ENCODE data around the gene LINGO4. TPM values are rescaled to one million over a fixed set of nuclear protein-coding genes. Genes with fewer than 3 reads are reported as not detected.

LINGO4 gene
- total and polyA plus RNA-seq, 11 donors: 0.11 to 1.0 (median 0.56) TPM

DNA sequence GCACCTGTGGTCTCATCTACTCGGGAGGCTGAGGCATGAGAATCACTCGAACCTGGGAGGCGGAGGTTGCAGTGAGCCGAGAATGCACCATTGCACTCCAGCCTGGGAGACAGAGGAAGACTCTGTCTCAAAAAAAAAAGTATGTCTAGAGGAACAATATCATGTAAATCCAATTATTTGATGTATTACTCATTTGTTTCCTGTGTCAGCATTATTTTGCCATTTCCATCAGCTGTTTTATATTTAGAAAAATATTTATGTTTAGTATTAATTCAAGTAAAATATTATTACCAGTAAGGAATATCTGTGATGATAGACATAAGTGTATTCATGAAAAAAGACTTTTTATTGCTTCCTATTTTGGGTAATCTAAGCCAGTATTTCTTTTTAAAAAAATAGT is 27.9 kb downstream of the LINGO4 start:
- intact Hi-C loops (cut with DNase I): no loop called here
- 95 to 99% (median 96%) methylated on average over 4 of the region's 4 CpGs for WGBS, 4 donors
- Histone ChIP-seq H3K27me3 (no peaks in the 10 kb centered on the region), H3K9me3 (no peaks in the 10 kb centered on the region), H3K36me3 (peaks cover 0 to 78% (median 60%) of the 10 kb centered on the region in 9 donors), H3K4me1 (no peaks in the 10 kb centered on the region), H3K27ac (no peak overlapping the region), H3K4me3 (no peak overlapping the region)
- TF ChIP-seq, protein P1, sequence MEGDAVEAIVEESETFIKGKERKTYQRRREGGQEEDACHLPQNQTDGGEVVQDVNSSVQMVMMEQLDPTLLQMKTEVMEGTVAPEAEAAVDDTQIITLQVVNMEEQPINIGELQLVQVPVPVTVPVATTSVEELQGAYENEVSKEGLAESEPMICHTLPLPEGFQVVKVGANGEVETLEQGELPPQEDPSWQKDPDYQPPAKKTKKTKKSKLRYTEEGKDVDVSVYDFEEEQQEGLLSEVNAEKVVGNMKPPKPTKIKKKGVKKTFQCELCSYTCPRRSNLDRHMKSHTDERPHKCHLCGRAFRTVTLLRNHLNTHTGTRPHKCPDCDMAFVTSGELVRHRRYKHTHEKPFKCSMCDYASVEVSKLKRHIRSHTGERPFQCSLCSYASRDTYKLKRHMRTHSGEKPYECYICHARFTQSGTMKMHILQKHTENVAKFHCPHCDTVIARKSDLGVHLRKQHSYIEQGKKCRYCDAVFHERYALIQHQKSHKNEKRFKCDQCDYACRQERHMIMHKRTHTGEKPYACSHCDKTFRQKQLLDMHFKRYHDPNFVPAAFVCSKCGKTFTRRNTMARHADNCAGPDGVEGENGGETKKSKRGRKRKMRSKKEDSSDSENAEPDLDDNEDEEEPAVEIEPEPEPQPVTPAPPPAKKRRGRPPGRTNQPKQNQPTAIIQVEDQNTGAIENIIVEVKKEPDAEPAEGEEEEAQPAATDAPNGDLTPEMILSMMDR (IDR thresholded peaks at IDR 0.05): no peak
- TF ChIP-seq POLR2A (IDR thresholded peaks at IDR 0.05): no peak
- ATAC-seq (no peak), DNase-seq (no peak)

- H3K9me3 ChIP-seq: no peaks in the 10 kb centered on the region
- no peaks in the 10 kb centered on the region for H3K27me3 ChIP-seq
- no peak overlapping the region for H3K4me3 ChIP-seq
- peaks cover 0 to 72% (median 58%) of the 10 kb centered on the region in 9 donors for H3K36me3 ChIP-seq
- no peak overlapping the region for H3K27ac ChIP-seq
- ATAC-seq (no peak), DNase-seq (no peak)
- TF ChIP-seq, protein P1 (IDR thresholded peaks at IDR 0.05): no peak
- no peak for TF ChIP-seq POLR2A (IDR thresholded peaks at IDR 0.05)
- intact Hi-C loops (cut with DNase I): no loop called here
- 79 to 96% (median 89%) methylated on average over 3 of the region's 3 CpGs for WGBS, 4 donors
- no peaks in the 10 kb centered on the region for H3K4me1 ChIP-seq
Measured at GRCh38 chr1:151776665-151777062, 28.6 kb downstream of the LINGO4 start.

GRCh38 chr1:151775894-151776664 is 29.1 kb downstream of the LINGO4 start:
- H3K9me3 ChIP-seq: no peaks in the 10 kb centered on the region
- WGBS, 4 donors: 94 to 96% (median 94%) methylated on average over 7 of the region's 7 CpGs
- H3K27me3 ChIP-seq: no peaks in the 10 kb centered on the region
- H3K36me3 ChIP-seq: peaks cover 0 to 72% (median 57%) of the 10 kb centered on the region in 9 donors
- no peak for DNase-seq
- no peak for ATAC-seq
- H3K4me3 ChIP-seq: no peak overlapping the region
- no peak for TF ChIP-seq POLR2A (IDR thresholded peaks at IDR 0.05)
- TF ChIP-seq, protein P1 (IDR thresholded peaks at IDR 0.05): no peak
- H3K4me1 ChIP-seq: no peaks in the 10 kb centered on the region
- intact Hi-C loops (cut with DNase I): no loop called here
- H3K27ac ChIP-seq: no peak overlapping the region

DNA sequence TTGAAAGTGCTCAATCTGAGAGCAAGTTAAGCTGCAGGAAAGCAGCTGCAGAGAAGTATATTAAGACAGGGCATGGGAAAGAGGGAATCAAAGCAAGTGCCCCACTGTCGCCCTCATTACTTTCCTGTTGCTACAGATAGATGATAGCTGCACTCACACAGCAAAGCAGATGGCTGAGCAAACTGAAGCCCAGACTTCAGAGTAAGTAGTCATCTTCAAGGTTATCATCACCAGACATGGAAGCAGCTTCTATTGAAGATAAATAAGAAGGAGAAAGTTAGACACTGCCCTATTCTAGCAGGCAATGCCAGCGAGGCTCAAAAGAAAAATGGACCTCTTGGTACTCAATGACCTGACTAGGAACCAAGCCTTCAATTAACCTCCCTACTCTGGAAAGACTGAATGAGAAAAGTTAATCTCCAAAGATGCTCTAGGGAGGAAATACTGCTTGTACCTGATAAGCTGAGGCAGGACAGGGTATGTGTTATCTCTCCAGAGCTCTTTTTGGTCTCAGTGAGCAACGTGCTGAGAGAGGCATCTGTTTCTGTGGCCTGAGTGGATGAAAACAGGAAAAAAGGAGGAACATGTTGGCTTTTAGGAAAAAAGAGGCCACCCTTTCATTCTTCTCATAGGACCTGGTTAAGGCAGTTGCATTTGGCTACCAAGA is 30.8 kb downstream of the LINGO4 start:
- WGBS, 4 donors: 57 to 82% (median 71%) methylated on average over 3 of the region's 3 CpGs
- intact Hi-C loops (cut with DNase I): no loop called here
- no peak for TF ChIP-seq POLR2A (IDR thresholded peaks at IDR 0.05)
- TF ChIP-seq, protein P1 (IDR thresholded peaks at IDR 0.05): no peak
- H3K36me3 ChIP-seq: peaks cover 0 to 59% (median 41%) of the 10 kb centered on the region in 9 donors
- H3K4me3 ChIP-seq: no peak overlapping the region
- no peaks in the 10 kb centered on the region for H3K27me3 ChIP-seq
- ATAC-seq (no peak), DNase-seq (no peak)
- no peaks in the 10 kb centered on the region for H3K4me1 ChIP-seq
- H3K9me3 ChIP-seq: no peaks in the 10 kb centered on the region
- H3K27ac ChIP-seq: no peak overlapping the region
